A673 (cell line): ENCODE measurements around the gene FOXO3. TPM values are rescaled to one million over a fixed set of nuclear protein-coding genes. Genes with fewer than 3 reads are reported as not detected.

Source experiments
- BruUV-seq: library from RNA; stranded (reverse); fragments of 400-500 nt; replicated peaks from 2 replicates; lab custom pipeline; 2021; lab: Mats Ljungman, UMichigan
- CTCF ChIA-PET: fragments of 300-600 bp; sonication (Branson Sonifier 250); formaldehyde crosslinking; loops from one replicate; lab custom pipeline; 2022; ENCODE audit warnings: antibody characterized with exemption; lab: Charles Lee
- POLR2A ChIA-PET: fragments of 300-600 bp; sonication (Branson Sonifier 250); formaldehyde crosslinking; loops from one replicate; lab custom pipeline; 2022; ENCODE audit warnings: antibody characterized with exemption; ENCODE audit not compliant: low non-redundant PET; lab: Charles Lee
- DNase-seq: peaks from one replicate; pipeline ENCODE4 v3.0.0-alpha.2; 2015; ENCODE audit warnings: low spot score
- H3K27ac ChIP-seq: fragments of 200-600 bp; sonication (generic); 2 replicates; pipeline ENCODE4 v1.5.1; 2016; ENCODE audit warnings: mixed run types, low read depth, mild to moderate bottlenecking, mixed read lengths, antibody characterized with exemption, low read length; ENCODE audit not compliant: poor library complexity, severe bottlenecking
- H3K27me3 ChIP-seq: fragments of 200-600 bp; sonication (generic); replicated peaks from 2 replicates; pipeline ENCODE4 v1.6.1; 2017; ENCODE audit warnings: mixed run types, low read depth, mild to moderate bottlenecking, mixed read lengths, antibody characterized with exemption, low read length; ENCODE audit not compliant: insufficient read depth, poor library complexity
- H3K36me3 ChIP-seq: fragments of 200-600 bp; sonication (generic); 2 replicates; pipeline ENCODE4 v1.6.1; 2016; ENCODE audit warnings: mixed run types, mild to moderate bottlenecking, mixed read lengths, antibody characterized with exemption, low read length; ENCODE audit not compliant: insufficient read depth, poor library complexity, severe bottlenecking
- H3K4me1 ChIP-seq: fragments of 200-600 bp; sonication (generic); 2 replicates; pipeline ENCODE4 v1.6.1; 2017; ENCODE audit warnings: mixed run types, mild to moderate bottlenecking, mixed read lengths, antibody characterized with exemption, low read length; ENCODE audit not compliant: insufficient read depth, poor library complexity, severe bottlenecking
- H3K4me3 ChIP-seq: fragments of 200-600 bp; sonication (generic); 2 replicates; pipeline ENCODE4 v1.5.1; 2016; ENCODE audit warnings: low read depth, mixed run types, mild to moderate bottlenecking, mixed read lengths, low read length; ENCODE audit not compliant: poor library complexity, severe bottlenecking
- H3K9me3 ChIP-seq: fragments of 200-600 bp; sonication (generic); 2 replicates; pipeline ENCODE4 v1.6.1; 2016; ENCODE audit warnings: mixed run types, low read depth, mild to moderate bottlenecking, mixed read lengths, antibody characterized with exemption, low read length; ENCODE audit not compliant: poor library complexity, severe bottlenecking
- CTCF ChIP-seq: fragments of 300-800, 200-600 bp; sonication (generic); conservative IDR thresholded peaks from 2 replicates; pipeline ENCODE4 v1.5.1; 2017; ENCODE audit warnings: low read depth, mild to moderate bottlenecking, antibody characterized with exemption, low read length, moderate library complexity, mixed read lengths
- EZH2 ChIP-seq: fragments of 200-600 bp; sonication (generic); IDR thresholded peaks from 2 replicates; pipeline ENCODE4 v1.6.1; 2017; ENCODE audit warnings: borderline replicate concordance, low read depth, mild to moderate bottlenecking, mixed read lengths, antibody characterized with exemption, low read length; ENCODE audit not compliant: poor library complexity, severe bottlenecking
- intact Hi-C: fragments of 100-400 bp; cut with micrococcal nuclease; formaldehyde crosslinking; loops from one replicate; pipeline ENCODE4 v1.10.0; 2022; ENCODE audit not compliant: unreplicated experiment
- total RNA-seq: library from RNA; stranded (reverse); gene quantifications from 2 replicates; pipeline ENCODE4 v1.2.3, GENCODE V29; 2021

FOXO3 gene
- total RNA-seq, 1 experiment from 2014 or later: 16.8 TPM

GRCh38 chr6:108556866-108557493, 3.7 kb upstream of the FOXO3 start:
- Histone ChIP-seq H3K27me3 (no peaks in the 10 kb centered on the region), H3K9me3 (no peaks in the 10 kb centered on the region), H3K36me3 (no peaks in the 10 kb centered on the region), H3K4me3 (peak overlapping the region; percentile 97), H3K27ac (peak overlapping the region; percentile 79), H3K4me1 (peaks cover 10% of the 10 kb centered on the region)
- TF ChIP-seq EZH2: no peak
- no peak for TF ChIP-seq CTCF
- ChIA-PET CTCF (interaction anchor here (0.7 kb wide), 1 partner anchor 22 kb away, joined by 3 read pairs; no protein-coding TSS in a partner anchor), POLR2A (interaction anchor here (0.5 kb wide), 1 partner anchor 897 kb away, joined by 3 read pairs; no protein-coding TSS in a partner anchor)
- BruUV-seq: TSS peak; percentile 21
- intact Hi-C loops: loop anchor here (5.0 kb wide), 3 partner anchors 280 to 515 kb away; no protein-coding TSS in a partner anchor
- DNase-seq: no peak

- intact Hi-C loops: loop anchor here (5.0 kb wide), 3 partner anchors 280 to 515 kb away; no protein-coding TSS in a partner anchor
- Histone ChIP-seq H3K27ac (peak overlapping the region; percentile 79), H3K4me1 (peaks cover 16% of the 10 kb centered on the region), H3K4me3 (peak overlapping the region; percentile 97), H3K9me3 (no peaks in the 10 kb centered on the region), H3K36me3 (no peaks in the 10 kb centered on the region), H3K27me3 (no peaks in the 10 kb centered on the region)
- DNase-seq: peak; percentile 86
- ChIA-PET POLR2A (interaction anchor here (0.5 kb wide), 1 partner anchor 897 kb away, joined by 3 read pairs; no protein-coding TSS in a partner anchor), CTCF (interaction anchor here (0.7 to 0.9 kb wide), 2 partner anchors 344 to 453 kb away, joined by 4 read pairs; no protein-coding TSS in a partner anchor)
- BruUV-seq: no TSS peak
- TF ChIP-seq EZH2 (no peak), CTCF (no peak)
These were observed 3.0 kb upstream of the FOXO3 start for GRCh38 chr6:108557494-108558371.

DNA sequence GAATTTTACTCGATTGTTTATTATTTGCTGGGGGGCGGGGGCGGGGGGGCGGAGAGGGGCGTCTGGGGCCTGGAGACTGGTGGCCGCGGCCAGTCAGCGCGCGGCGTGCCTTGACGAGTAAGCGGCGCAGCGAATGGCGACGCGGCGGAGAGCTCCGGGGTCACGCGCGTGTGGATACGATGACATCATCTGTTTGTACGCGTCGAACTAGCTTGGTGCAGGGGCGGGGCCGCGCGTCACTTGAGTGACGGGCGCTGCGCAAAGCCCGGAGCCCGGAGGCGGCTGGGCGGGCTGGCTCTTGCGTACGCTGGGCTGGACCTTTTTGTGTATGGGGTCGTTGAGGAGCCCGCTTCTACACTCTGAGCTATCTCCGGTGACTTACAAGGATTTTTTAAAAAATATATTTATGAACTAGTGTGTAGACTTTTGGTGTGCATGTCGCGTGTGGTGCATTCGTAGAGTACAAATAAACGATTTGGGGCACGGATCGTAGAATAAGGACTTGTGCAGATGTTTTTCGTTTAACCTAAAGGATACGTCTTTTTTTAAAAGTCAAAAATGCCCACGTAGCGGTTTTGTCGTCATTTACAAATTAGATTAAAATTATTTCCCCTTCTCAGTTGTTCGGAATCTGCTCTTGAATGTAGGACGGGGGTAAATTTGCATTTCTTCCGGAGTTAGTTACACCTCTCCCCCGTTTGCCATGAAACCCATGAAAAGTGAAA, 2.2 kb upstream of the FOXO3 start:
- DNase-seq: peak; percentile 99
- H3K36me3 ChIP-seq: no peaks in the 10 kb centered on the region
- peaks cover 19% of the 10 kb centered on the region for H3K4me1 ChIP-seq
- H3K27ac ChIP-seq: peak overlapping the region; percentile 79
- H3K27me3 ChIP-seq: no peaks in the 10 kb centered on the region
- ChIA-PET CTCF (interaction anchor here (0.7 to 0.9 kb wide), 2 partner anchors 344 to 452 kb away, joined by 4 read pairs; no protein-coding TSS in a partner anchor), POLR2A (interaction anchor here (0.6 kb wide), 1 partner anchor 1341 kb away, joined by 3 read pairs; no protein-coding TSS in a partner anchor)
- TF ChIP-seq EZH2: no peak
- TF ChIP-seq CTCF: no peak
- H3K4me3 ChIP-seq: peak overlapping the region; percentile 97
- BruUV-seq: no TSS peak
- no peaks in the 10 kb centered on the region for H3K9me3 ChIP-seq
- intact Hi-C loops: loop anchor here (5.0 kb wide), 3 partner anchors 279 to 514 kb away; no protein-coding TSS in a partner anchor
